K562 (cell line): ENCODE results near the gene SCIN. TPM values are rescaled to one million over a fixed set of nuclear protein-coding genes. Genes with fewer than 3 reads are reported as not detected.
A peak's percentile ranks its signal among the peaks of the same experiment; 100 is the strongest.

Source experiments
- KHSRP ChIP-seq: fragments of 450-650 bp; IDR thresholded peaks from 2 replicates; pipeline ENCODE4 v1.6.1; 2017
- MBD2 ChIP-seq: sonication (generic); IDR thresholded peaks from 2 replicates; pipeline ENCODE4 v1.6.1; 2016; ENCODE audit warnings: low read depth, borderline replicate concordance
- NR4A1 ChIP-seq, 2 experiments: fragments of 250-450 bp in 1 of 2; fragments of 450-650 bp in 1 of 2; sonication (Bioruptor Pico) in 1 of 2; IDR thresholded peaks; 2 replicates each; pipeline versions ENCODE4 v1.4.0 to v1.6.1; 2016 to 2020; ENCODE audit warnings: mild to moderate bottlenecking in 2 of 2, missing compliant biosample characterization in 1 of 2, missing genetic modification characterization in 1 of 2, moderate library complexity in 1 of 2
- PHF8 ChIP-seq: fragments of 200-600 bp; sonication (generic); IDR thresholded peaks from 2 replicates; pipeline ENCODE4 v1.6.1; 2012; ENCODE audit warnings: mixed run types, mild to moderate bottlenecking, inconsistent platforms, low read length, moderate library complexity, borderline replicate concordance
- ZC3H8 ChIP-seq: fragments of 450-650 bp; IDR thresholded peaks from 2 replicates; pipeline ENCODE4 v1.6.1; 2017
- ZNF121 ChIP-seq: sonication (generic); formaldehyde crosslinking; conservative IDR thresholded peaks from 2 replicates; pipeline ENCODE4 v1.8.0; 2022; ENCODE audit warnings: missing genetic modification reagents
- polyA plus RNA-seq, 8 experiments: library from polyadenylated mRNA; depleted of rRNA in 4 of 8; stranded (reverse) in 5 of 8; unstranded in 3 of 8; fragments of >200 nt; fragmentation: Nextera tagmentation in 2 of 8; fragmentation: Illumina TruSeq in 1 of 8; extraction: Ambion mirVana in 2 of 8; extraction: Trizol in 1 of 8; gene quantifications; 2 replicates each; pipeline versions ENCODE4 v1.2.1 to v1.2.3, GENCODE V29; 2011 to 2014; ENCODE audit warnings: inconsistent platforms in 1 of 8, missing spikeins in 1 of 8
- total RNA-seq, 7 experiments: library from RNA; depleted of rRNA in 6 of 7; stranded (reverse); fragments of >200 nt in 6 of 7; fragmentation: Illumina TruSeq in 2 of 7; extraction: Trizol in 2 of 7; gene quantifications; 2 replicates each; pipeline versions ENCODE4 v1.2.1 to v1.2.3, GENCODE V29; 2011 to 2021; ENCODE audit warnings: low replicate concordance in 1 of 7
- TF ChIP-seq, protein P1 (sequence below), 2 experiments: fragments of 450-650 bp; formaldehyde crosslinking in 1 of 2; IDR thresholded peaks; 2 replicates each; pipeline versions ENCODE4 v1.4.0 to v1.6.1; 2014 to 2020; ENCODE audit warnings: mild to moderate bottlenecking in 2 of 2, borderline replicate concordance in 1 of 2, low read depth in 1 of 2
- TF ChIP-seq, protein P2 (sequence below), 2 experiments: IDR thresholded peaks in 1 of 2; conservative IDR thresholded peaks in 1 of 2; 2 replicates each; pipeline ENCODE4 v1.6.1; 2016; ENCODE audit warnings: low read depth in 2 of 2, mild to moderate bottlenecking in 1 of 2, missing compliant biosample characterization in 1 of 2, missing genetic modification characterization in 1 of 2, moderate library complexity in 1 of 2

SCIN gene
- total and polyA plus RNA-seq, 9 of the 15 experiments (the other 6 are each of a cell fraction or from before 2014, with no cell fraction given), result 0.67 to 18.2 (median 10.6) TPM

DNA sequence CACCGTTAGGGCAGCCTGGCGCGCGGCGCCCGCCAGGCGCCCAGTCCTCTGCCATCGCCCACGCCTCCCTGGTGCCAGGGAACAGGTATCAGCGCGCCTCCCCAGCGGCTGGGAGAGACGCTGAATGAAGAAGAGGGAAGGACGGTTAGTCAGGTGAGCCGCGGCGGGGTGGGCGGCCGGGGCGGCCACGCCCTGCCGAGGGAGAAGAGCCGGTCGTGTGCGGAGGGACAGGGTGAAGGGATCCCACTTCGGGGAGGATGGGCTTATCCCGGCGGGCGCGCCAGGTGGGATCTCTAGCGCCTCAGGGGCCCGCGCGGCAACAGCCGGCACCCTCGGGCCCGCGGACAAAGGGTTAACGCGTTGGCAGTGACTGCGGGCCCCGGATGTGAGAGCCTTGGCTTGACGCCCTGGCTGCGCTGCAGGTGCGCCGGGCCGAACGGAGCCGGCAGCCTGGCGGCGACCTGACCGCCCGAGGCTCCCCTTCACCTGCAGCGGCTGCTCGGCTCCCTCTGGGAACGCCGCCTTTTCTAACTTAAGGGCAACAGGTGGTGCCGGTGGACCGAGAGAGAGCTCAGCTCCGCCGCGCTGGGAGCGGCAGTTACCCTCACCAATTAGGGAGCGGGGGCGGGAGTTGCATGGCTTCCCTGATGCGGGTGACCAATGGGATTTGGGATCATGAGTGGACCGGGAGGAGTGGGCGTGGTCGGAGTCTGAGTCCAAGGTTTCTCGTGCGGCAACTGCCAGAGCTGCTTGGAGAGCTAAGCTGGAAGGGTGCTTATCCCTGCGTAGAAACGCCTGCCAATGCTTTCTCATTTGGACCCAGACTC lies 116.6 kb downstream of the SCIN start, which contains the start of gene ARL4A (continued):
- TF ChIP-seq, protein P1, sequence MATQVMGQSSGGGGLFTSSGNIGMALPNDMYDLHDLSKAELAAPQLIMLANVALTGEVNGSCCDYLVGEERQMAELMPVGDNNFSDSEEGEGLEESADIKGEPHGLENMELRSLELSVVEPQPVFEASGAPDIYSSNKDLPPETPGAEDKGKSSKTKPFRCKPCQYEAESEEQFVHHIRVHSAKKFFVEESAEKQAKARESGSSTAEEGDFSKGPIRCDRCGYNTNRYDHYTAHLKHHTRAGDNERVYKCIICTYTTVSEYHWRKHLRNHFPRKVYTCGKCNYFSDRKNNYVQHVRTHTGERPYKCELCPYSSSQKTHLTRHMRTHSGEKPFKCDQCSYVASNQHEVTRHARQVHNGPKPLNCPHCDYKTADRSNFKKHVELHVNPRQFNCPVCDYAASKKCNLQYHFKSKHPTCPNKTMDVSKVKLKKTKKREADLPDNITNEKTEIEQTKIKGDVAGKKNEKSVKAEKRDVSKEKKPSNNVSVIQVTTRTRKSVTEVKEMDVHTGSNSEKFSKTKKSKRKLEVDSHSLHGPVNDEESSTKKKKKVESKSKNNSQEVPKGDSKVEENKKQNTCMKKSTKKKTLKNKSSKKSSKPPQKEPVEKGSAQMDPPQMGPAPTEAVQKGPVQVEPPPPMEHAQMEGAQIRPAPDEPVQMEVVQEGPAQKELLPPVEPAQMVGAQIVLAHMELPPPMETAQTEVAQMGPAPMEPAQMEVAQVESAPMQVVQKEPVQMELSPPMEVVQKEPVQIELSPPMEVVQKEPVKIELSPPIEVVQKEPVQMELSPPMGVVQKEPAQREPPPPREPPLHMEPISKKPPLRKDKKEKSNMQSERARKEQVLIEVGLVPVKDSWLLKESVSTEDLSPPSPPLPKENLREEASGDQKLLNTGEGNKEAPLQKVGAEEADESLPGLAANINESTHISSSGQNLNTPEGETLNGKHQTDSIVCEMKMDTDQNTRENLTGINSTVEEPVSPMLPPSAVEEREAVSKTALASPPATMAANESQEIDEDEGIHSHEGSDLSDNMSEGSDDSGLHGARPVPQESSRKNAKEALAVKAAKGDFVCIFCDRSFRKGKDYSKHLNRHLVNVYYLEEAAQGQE (IDR thresholded peaks at IDR 0.05; ENCODE audit: borderline replicate concordance), result peak; percentile 86
- TF ChIP-seq, protein P1 (CRISPR knock-in tag; IDR thresholded peaks at IDR 0.05; ENCODE audit: low read depth), result no peak
- TF ChIP-seq KHSRP, result no peak
- no peak for TF ChIP-seq NR4A1 (CRISPR knock-in tag; IDR thresholded peaks at IDR 0.05)
- 0 out of 2 replicates have a peak, but pooled peaks have one; percentile 35 for TF ChIP-seq NR4A1 (tag; IDR thresholded peaks at IDR 0.05)
- TF ChIP-seq, protein P2, sequence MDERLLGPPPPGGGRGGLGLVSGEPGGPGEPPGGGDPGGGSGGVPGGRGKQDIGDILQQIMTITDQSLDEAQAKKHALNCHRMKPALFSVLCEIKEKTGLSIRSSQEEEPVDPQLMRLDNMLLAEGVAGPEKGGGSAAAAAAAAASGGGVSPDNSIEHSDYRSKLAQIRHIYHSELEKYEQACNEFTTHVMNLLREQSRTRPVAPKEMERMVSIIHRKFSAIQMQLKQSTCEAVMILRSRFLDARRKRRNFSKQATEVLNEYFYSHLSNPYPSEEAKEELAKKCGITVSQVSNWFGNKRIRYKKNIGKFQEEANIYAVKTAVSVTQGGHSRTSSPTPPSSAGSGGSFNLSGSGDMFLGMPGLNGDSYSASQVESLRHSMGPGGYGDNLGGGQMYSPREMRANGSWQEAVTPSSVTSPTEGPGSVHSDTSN (CRISPR knock-in tag; IDR thresholded peaks at IDR 0.05; ENCODE audit: low read depth), result peak; percentile 95
- TF ChIP-seq, protein P2 (tag; conservative IDR thresholded peaks at IDR 0.05; ENCODE audit: low read depth), result peak; percentile 99
- no peak for TF ChIP-seq ZC3H8
- peak; percentile 62; the same call in 1 of the 2 replicates for TF ChIP-seq PHF8
- TF ChIP-seq MBD2, result peak; percentile 93
- peak; percentile 81 for TF ChIP-seq ZNF121 (CRISPR knock-in tag)
